GM11168 (cell line): ENCODE data around the gene NOTCH2NLA.
"Not testable (repeated sequence)": the region's sequence is repeated elsewhere in the genome, so short reads cannot be mapped to it uniquely, and the experiment has no call there.

Experiments used
- in situ Hi-C: fragments of 300-500 bp; cut with MboI; formaldehyde crosslinking; loops from one replicate; pipeline ENCODE4 v1.12.0; 2022; ENCODE audit warnings: low sequenced_read_pairs; ENCODE audit not compliant: unreplicated experiment

Gene NOTCH2NLA

GRCh38 chr1:146228710-146229477, at the start of gene NOTCH2NLA:
NOTCH2NLA (minus strand) TSS chr1:146229021; CDS start chr1:146189337, 39,684 bp downstream.
- in situ Hi-C loops: not testable (repeated sequence)

- in situ Hi-C loops: not testable (repeated sequence)
Measured at GRCh38 chr1:146278346-146278745, 49.5 kb upstream of the NOTCH2NLA start.

- in situ Hi-C loops: not testable (repeated sequence)
Measured at GRCh38 chr1:146277087-146277486, 48.3 kb upstream of the NOTCH2NLA start.

GRCh38 chr1:146274083-146274482, 45.3 kb upstream of the NOTCH2NLA start:
- in situ Hi-C loops: not testable (repeated sequence)

- in situ Hi-C loops: not testable (repeated sequence)
Measured at GRCh38 chr1:146273194-146273593, 44.4 kb upstream of the NOTCH2NLA start.

GRCh38 chr1:146272734-146273133, 43.9 kb upstream of the NOTCH2NLA start:
- in situ Hi-C loops: not testable (repeated sequence)

- in situ Hi-C loops: not testable (repeated sequence)
Measured at GRCh38 chr1:146271977-146272376, 43.2 kb upstream of the NOTCH2NLA start.

- in situ Hi-C loops: not testable (repeated sequence)
Measured at GRCh38 chr1:146270129-146270528, 41.3 kb upstream of the NOTCH2NLA start.

GRCh38 chr1:146266179-146266748, 37.4 kb upstream of the NOTCH2NLA start:
- in situ Hi-C loops: not testable (repeated sequence)

GRCh38 chr1:146264761-146265160, 35.9 kb upstream of the NOTCH2NLA start:
- in situ Hi-C loops: not testable (repeated sequence)

- in situ Hi-C loops: not testable (repeated sequence)
Measured at GRCh38 chr1:146260006-146260730, 31.3 kb upstream of the NOTCH2NLA start.

GRCh38 chr1:146257992-146258552, 29.3 kb upstream of the NOTCH2NLA start:
- in situ Hi-C loops: not testable (repeated sequence)

- in situ Hi-C loops: not testable (repeated sequence)
Measured at GRCh38 chr1:146254569-146255197, 25.9 kb upstream of the NOTCH2NLA start.

GRCh38 chr1:146253249-146253855, 24.5 kb upstream of the NOTCH2NLA start:
- in situ Hi-C loops: not testable (repeated sequence)

GRCh38 chr1:146251523-146251922, 22.7 kb upstream of the NOTCH2NLA start:
- in situ Hi-C loops: not testable (repeated sequence)

- in situ Hi-C loops: not testable (repeated sequence)
Measured at GRCh38 chr1:146248643-146249042, 19.8 kb upstream of the NOTCH2NLA start.

- in situ Hi-C loops: not testable (repeated sequence)
Measured at GRCh38 chr1:146236626-146237025, 7.8 kb upstream of the NOTCH2NLA start.

GRCh38 chr1:146236026-146236601, 7.3 kb upstream of the NOTCH2NLA start:
- in situ Hi-C loops: not testable (repeated sequence)

- in situ Hi-C loops: not testable (repeated sequence)
Measured at GRCh38 chr1:146228144-146228682, 608 bp downstream of the NOTCH2NLA start.
